HG02970 (cell line): ENCODE data around the gene LTF.

Source experiments
- ATAC-seq: cut with Tn5 transposase; IDR thresholded peaks from one replicate; pipeline ENCODE4 v1.9.1; 2021; ENCODE audit warnings: mild to moderate bottlenecking, moderate library complexity, moderate number of reproducible peaks; ENCODE audit not compliant: unreplicated experiment, low FRiP score

The LTF gene

DNA sequence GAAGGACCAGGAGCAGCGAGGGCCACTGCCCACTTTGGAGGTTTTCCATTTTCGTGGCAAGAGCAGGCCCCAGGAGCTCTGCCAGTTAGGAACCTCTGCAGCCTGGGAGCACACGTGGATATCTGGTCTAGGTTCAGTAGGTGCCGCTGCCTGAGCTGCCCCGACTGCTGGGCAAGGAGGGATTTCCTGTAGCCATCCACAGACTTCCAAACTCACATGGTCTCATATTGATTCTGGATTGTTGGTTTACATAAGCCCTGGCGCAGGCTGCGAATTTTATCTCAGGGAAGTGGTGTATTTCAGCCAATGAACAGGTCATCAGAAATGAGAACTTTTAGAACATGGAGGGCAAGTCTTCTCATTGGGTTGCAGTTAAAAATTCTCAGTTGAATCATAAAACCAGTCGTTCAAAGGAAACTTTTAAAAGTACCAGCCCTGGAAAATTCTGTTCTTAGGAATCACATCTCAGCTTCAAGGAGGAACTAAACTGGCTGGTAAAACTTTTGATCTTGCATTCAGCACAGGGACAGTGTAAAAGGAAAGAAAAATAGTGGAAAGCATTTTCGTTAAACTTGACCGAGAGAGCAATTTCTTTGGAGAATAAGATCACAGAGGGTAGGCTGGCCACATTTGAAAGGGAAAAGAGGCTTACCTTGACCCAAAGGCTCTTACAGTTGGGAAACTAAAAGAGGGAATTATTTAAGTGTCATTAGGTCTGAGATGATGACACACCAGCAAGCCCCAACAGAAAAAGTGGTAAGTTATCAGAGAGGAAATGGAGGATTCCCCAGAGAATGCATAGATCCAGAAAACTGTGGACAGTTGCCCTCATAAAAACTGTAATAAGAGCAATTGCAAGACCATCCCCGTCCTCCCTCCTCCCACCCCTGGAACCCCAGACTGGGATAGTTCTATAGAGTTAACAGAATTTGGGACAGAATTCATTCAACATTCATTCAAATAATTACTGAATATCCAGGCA, 26.7 kb upstream of the LTF start:
- ATAC-seq, result no peak

DNA sequence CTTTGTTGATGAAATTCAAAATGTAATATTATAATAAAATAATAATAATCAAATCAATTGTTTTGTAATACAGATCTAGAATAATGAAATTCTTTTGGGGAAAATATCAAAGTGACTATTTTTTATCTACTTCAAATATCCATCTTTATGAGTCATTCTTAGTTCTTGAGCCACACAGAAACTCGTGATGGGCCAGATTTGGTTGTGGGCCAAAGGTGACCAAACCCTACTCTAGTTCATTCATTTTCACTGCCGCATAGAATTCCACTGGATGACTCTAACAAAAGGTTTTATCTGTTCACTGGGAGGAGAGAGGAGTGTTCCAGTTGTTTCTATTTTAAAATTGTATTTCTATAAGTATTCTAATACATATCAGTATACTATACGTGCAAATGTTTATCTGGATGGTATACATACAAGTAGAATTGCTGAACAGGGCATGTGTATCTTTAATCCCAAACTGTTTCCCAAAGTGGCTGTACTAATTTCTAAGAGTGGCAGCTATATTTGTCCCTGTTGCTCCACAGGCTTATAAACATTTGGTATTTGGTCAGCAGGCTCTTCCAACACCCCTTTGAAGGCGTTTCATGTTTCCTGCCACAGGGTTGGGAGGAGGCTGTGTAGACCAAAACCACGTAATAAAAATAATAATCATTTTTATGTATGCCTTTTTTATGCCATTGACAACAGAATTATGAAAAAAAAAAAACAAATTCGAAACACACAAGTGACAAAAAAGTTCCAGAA, 25.8 kb upstream of the LTF start:
- ATAC-seq, result no peak

DNA sequence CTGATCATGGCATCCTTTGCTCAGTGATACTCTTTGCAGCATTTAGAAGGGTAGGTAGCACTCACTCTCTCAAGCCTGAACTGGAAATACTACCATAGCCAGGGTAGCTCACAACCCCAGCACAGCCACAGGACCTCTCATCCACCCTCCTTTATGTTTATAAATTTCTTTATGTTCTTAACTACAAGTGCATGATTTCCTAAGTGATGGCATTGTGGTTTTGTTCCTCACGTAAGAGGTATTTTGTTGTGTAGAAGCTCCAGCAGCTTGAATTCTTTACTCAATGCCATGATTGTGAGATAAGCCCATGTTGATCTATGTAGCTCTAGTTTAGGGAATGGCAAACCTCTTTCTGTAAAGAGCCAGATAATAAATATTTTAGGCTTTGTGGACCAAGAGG, 25.2 kb upstream of the LTF start:
- ATAC-seq, result no peak

DNA sequence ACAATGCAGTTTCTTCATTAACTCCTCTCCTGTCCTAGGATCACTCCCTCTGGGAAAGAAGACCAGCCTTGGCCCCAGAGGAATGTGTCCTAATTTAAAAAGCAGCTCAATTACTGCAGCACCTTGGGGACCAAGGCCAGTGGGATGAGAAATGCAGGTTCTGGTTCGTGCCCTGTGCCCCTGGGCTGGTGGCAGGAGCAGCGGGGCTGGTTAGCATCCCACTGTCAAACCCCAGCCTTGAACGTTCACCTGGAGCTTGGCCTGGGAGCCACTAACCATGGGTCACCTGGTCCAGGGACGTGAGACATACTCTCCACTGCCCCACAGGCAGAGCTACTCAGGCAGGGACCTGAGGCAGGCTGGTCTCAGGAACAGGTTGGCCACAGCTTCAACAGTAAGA, 24.7 kb upstream of the LTF start:
- ATAC-seq, result no peak

DNA sequence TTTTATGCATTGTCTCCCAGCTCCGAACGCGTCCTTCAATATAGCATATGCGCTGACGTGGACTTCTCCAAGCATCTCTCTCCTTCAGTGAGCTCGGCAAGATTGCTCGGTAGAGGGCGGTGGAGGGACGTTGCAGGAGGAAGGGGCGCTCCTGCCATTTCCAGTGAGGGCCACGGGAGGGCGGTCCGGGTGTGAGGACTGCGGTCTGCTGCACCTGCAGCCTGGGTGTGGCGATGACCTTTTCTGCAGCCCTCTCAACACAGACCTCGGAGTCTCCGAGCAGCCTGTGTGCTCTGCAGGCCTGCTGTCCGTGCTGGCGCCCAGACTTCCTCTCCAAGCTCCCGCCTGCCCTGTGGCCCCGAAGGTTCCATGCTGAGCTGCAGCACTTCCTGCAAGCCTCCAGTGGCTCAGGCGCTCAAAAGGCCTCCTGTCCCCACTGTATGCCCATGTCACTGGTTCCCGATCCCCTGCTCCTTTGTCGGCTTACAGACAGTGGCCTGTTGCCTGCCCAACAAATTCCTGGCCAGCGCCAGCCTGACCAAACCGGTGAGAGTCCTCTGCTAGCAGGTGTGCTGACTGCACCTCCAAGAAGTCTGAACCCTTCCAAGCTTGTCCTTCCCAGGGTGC, 24.1 kb upstream of the LTF start:
- peak; percentile 88 for ATAC-seq

DNA sequence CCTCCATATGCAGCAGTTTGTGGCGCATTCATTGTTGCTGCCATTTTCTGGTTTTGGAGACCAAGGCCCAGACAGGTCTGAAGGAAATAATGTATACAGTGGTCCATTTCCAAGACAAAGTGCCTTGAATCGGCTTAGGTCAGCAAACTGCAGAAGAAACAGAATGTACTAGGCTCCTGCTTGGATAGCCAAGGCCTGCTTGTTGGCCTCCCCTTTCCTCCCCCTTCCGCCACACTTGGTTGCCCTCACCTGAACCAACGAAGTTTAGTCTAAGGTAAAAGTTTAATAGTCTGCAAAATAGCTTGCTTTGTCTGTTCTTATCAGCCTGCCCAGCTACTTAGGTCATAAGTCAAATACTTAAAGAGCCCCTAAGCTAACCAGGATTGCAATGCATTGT, 21.1 kb upstream of the LTF start:
- ATAC-seq, result no peak

DNA sequence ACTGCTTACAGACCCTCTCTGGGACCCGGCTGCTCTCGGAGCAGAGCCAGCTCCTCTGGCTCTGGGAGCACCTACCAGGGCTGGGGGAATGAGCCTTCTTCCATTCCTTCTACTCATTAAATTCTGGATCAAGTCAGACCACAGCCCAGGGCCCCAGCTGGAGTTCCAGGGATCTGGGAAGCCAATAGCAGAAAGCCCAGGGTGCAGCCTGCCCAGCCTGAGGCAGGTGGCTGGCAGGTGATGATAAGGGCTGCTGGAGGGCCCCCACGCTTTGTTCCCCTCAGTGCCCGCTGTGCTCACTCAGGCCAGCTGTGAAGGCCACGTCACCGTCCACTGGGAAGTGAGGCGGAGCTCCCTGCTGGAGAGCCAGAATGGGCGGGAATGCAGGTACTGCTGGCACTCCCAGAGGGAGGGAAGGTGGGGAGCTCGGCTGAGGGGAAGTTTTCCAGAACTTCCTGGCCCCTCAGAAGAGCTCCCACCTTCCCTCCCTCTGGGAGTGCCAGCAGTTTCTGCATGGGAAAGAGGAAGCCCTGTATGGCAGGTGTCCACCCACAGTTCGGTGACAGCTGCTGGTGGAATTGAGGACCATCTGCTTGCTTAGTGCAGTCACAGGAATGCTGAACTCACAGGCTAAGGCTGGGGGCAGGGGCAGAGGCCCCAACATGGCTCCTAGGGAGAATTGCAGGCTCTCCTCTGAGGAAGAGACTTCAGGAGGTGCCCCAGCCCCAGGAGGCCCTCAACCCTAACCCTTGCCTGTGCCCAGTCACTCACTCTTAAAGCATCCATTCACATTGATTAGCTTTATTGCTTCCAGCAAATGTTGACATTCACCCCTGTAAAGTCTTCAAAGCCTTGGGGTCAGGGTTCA, 20.4 kb upstream of the LTF start:
- ATAC-seq, result no peak

- ATAC-seq, result no peak
Measured at GRCh38 chr3:46484388-46484787, 19.7 kb upstream of the LTF start.

- ATAC-seq, result no peak
Measured at GRCh38 chr3:46483825-46484224, 19.1 kb upstream of the LTF start.

GRCh38 chr3:46482632-46483350, 18.1 kb upstream of the LTF start:
- ATAC-seq, result no peak

- ATAC-seq, result no peak
Measured at GRCh38 chr3:46481636-46482035, 16.9 kb upstream of the LTF start.

- no peak for ATAC-seq
Measured at GRCh38 chr3:46480491-46481195, 15.9 kb upstream of the LTF start.

DNA sequence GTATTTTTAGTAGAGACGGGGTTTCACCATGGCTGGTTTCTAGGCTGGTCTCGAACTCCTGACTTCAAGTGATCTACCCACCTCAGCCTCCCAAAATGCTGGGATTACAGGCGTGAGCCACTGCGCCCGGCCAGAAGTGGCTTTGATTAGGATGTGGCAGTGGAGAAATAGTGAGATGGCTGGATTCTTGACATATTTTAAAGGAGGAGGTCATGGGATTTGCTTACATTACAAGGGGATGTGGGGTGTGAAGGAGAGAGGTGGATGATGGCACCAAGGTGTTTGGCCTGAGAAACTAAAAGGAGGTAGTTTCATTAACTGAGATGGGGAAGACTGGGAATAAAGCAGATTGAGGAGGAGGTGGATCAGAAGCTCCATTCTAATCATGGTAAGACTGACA, 15.0 kb upstream of the LTF start:
- no peak for ATAC-seq

- no peak for ATAC-seq
Measured at GRCh38 chr3:46479021-46479420, 14.3 kb upstream of the LTF start.

GRCh38 chr3:46478341-46478740, 13.6 kb upstream of the LTF start:
- no peak for ATAC-seq

GRCh38 chr3:46477756-46478155, 13.1 kb upstream of the LTF start:
- no peak for ATAC-seq

GRCh38 chr3:46477145-46477544, 12.4 kb upstream of the LTF start:
- ATAC-seq, result no peak

- ATAC-seq, result no peak
Measured at GRCh38 chr3:46472736-46473135, 8.0 kb upstream of the LTF start.

- ATAC-seq, result no peak
Measured at GRCh38 chr3:46471371-46471914, 6.7 kb upstream of the LTF start.
